Measurements from ENCODE around the gene DRGX. TPM values are rescaled to one million over a fixed set of nuclear protein-coding genes. Genes with fewer than 3 reads are reported as not detected.

Gene DRGX
- total RNA-seq, 4 donors from 2014 or later = not detected

- H3K27ac ChIP-seq (replicated peaks in 1 of 4) = no peak overlapping the region
- no peaks in the 10 kb centered on the region for H3K27me3 ChIP-seq
- no peak overlapping the region for H3K4me3 ChIP-seq
- intact Hi-C loops (cut with DNase I) = no loop called here
- no peaks in the 10 kb centered on the region for H3K36me3 ChIP-seq
- no peak for TF ChIP-seq POLR2AphosphoS5 (IDR thresholded peaks at IDR 0.05)
- no peak for TF ChIP-seq EP300 (IDR thresholded peaks at IDR 0.05)
- TF ChIP-seq POLR2A (IDR thresholded peaks at IDR 0.05; ENCODE audit: low read depth) = no peak
- no peak for TF ChIP-seq CTCF (IDR thresholded peaks at IDR 0.05)
- 83% methylated on average over 2 of the region's 2 CpGs for WGBS
- no peak for DNase-seq (ENCODE audit: extremely low spot score)
- H3K4me1 ChIP-seq = no peaks in the 10 kb centered on the region
- peaks cover 0 to 16% (median 7%) of the 10 kb centered on the region in 4 donors for H3K9me3 ChIP-seq
Observed at GRCh38 chr10:49435225-49435624, 39.3 kb upstream of the DRGX start.

GRCh38 chr10:49433069-49433468, 37.2 kb upstream of the DRGX start:
- TF ChIP-seq POLR2AphosphoS5 (IDR thresholded peaks at IDR 0.05) (no peak), POLR2A (IDR thresholded peaks at IDR 0.05; ENCODE audit: low read depth) (no peak), EP300 (IDR thresholded peaks at IDR 0.05) (no peak), CTCF (IDR thresholded peaks at IDR 0.05) (no peak)
- Histone ChIP-seq H3K36me3 (no peaks in the 10 kb centered on the region), H3K27ac (replicated peaks in 1 of 4) (no peak overlapping the region), H3K27me3 (peaks cover 0 to 4% (median 0%) of the 10 kb centered on the region in 4 donors), H3K9me3 (peaks cover 0 to 16% (median 7%) of the 10 kb centered on the region in 4 donors), H3K4me3 (no peak overlapping the region), H3K4me1 (no peaks in the 10 kb centered on the region)
- no peak for DNase-seq (ENCODE audit: extremely low spot score)
- intact Hi-C loops (cut with DNase I) = no loop called here
- 84% methylated on average over 2 of the region's 2 CpGs for WGBS

GRCh38 chr10:49431426-49431825, 35.5 kb upstream of the DRGX start:
- TF ChIP-seq POLR2A (IDR thresholded peaks at IDR 0.05; ENCODE audit: low read depth) = no peak
- no peak for TF ChIP-seq POLR2AphosphoS5 (IDR thresholded peaks at IDR 0.05)
- TF ChIP-seq EP300 (IDR thresholded peaks at IDR 0.05) = no peak
- TF ChIP-seq CTCF (IDR thresholded peaks at IDR 0.05) = no peak
- WGBS = 89% methylated on average over 2 of the region's 2 CpGs
- no peak for DNase-seq (ENCODE audit: extremely low spot score)
- no peaks in the 10 kb centered on the region for H3K4me1 ChIP-seq
- H3K27ac ChIP-seq (replicated peaks in 1 of 4) = no peak overlapping the region
- intact Hi-C loops (cut with DNase I) = no loop called here
- no peaks in the 10 kb centered on the region for H3K36me3 ChIP-seq
- H3K4me3 ChIP-seq = no peak overlapping the region
- H3K9me3 ChIP-seq = peaks cover 0 to 20% (median 8%) of the 10 kb centered on the region in 4 donors
- H3K27me3 ChIP-seq = peaks cover 0 to 4% (median 0%) of the 10 kb centered on the region in 4 donors

GRCh38 chr10:49429458-49429857, 33.6 kb upstream of the DRGX start:
- H3K4me1 ChIP-seq = no peaks in the 10 kb centered on the region

More at GRCh38 chr10:49429458-49429857, 33.6 kb upstream of the DRGX start:
- DNase-seq (ENCODE audit: extremely low spot score) = peak; percentile 60
- H3K27ac ChIP-seq (replicated peaks in 1 of 4) = no peak overlapping the region
- no peak for TF ChIP-seq EP300 (IDR thresholded peaks at IDR 0.05)
- TF ChIP-seq POLR2A (IDR thresholded peaks at IDR 0.05; ENCODE audit: low read depth) = no peak
- no peak for TF ChIP-seq CTCF (IDR thresholded peaks at IDR 0.05)
- no peak for TF ChIP-seq POLR2AphosphoS5 (IDR thresholded peaks at IDR 0.05)
- peaks cover 0 to 40% (median 21%) of the 10 kb centered on the region in 4 donors for H3K9me3 ChIP-seq
- peaks cover 0 to 4% (median 0%) of the 10 kb centered on the region in 4 donors for H3K27me3 ChIP-seq
- H3K4me3 ChIP-seq = no peak overlapping the region
- H3K36me3 ChIP-seq = no peaks in the 10 kb centered on the region
- WGBS = 81% methylated on average over 5 of the region's 5 CpGs
- intact Hi-C loops (cut with DNase I) = no loop called here

Data from esophagus muscularis mucosa (tissue), 4 donors.